Large intestine (tissue), 3 donors: ENCODE results near the gene MAP3K9. TPM values are rescaled to one million over a fixed set of nuclear protein-coding genes. Genes with fewer than 3 reads are reported as not detected.
"Not testable (repeated sequence)": the region's sequence is repeated elsewhere in the genome, so short reads cannot be mapped to it uniquely, and the experiment has no call there.

ENCODE experiments used
- DNase-seq, 2 donors: peaks; one replicate each; pipeline versions ENCODE4 v3.0.0 to v3.0.0-alpha.2; 2013
- H3K27ac ChIP-seq: one replicate; pipeline ENCODE4 v1.5.1; 2013; ENCODE audit warnings: low read length
- H3K27me3 ChIP-seq: 2 replicates; pipeline ENCODE4 v1.6.1; 2013; ENCODE audit warnings: low read length; ENCODE audit not compliant: control insufficient read depth, insufficient read depth
- H3K36me3 ChIP-seq: 2 replicates; pipeline ENCODE4 v1.6.1; 2013; ENCODE audit warnings: low read length; ENCODE audit not compliant: control insufficient read depth, insufficient read depth
- H3K4me1 ChIP-seq: one replicate; pipeline ENCODE4 v1.6.1; 2013; ENCODE audit warnings: low read length; ENCODE audit not compliant: control insufficient read depth, insufficient read depth
- H3K4me3 ChIP-seq: one replicate; pipeline ENCODE4 v1.5.1; 2013; ENCODE audit warnings: low read length
- H3K9me3 ChIP-seq: one replicate; pipeline ENCODE4 v1.6.1; 2013; ENCODE audit warnings: mild to moderate bottlenecking, low read depth, low read length, moderate library complexity; ENCODE audit not compliant: control insufficient read depth
- WGBS: methylation state at CpG from one replicate; pipeline ENCODE4 v1.1.5; 2013; ENCODE audit warnings: low lambda C conversion rate; ENCODE audit not compliant: insufficient coverage; 5-methylcytosine and 5-hydroxymethylcytosine counted together
- polyA plus RNA-seq: library from polyadenylated mRNA; unstranded; fragments of 120-200 nt; gene quantifications from one replicate; pipeline ENCODE4 v1.2.1, GENCODE V29; 2013

The MAP3K9 gene
- polyA plus RNA-seq, 1 donor: 3.7 TPM

- H3K9me3 ChIP-seq: no peaks in the 10 kb centered on the region
- no peaks in the 10 kb centered on the region for H3K36me3 ChIP-seq
- H3K27ac ChIP-seq: no peak overlapping the region
- DNase-seq: peak in 1 of 2 donors; percentile 33
- no peak overlapping the region for H3K4me3 ChIP-seq
- WGBS: no CpG with 5 or more reads among the region's 8 CpGs
- H3K4me1 ChIP-seq: peaks cover 18% of the 10 kb centered on the region
- no peaks in the 10 kb centered on the region for H3K27me3 ChIP-seq
Observed at GRCh38 chr14:70714055-70714550, 95.2 kb downstream of the MAP3K9 start.

- no peak for DNase-seq
- H3K27me3 ChIP-seq: no peaks in the 10 kb centered on the region
- H3K4me3 ChIP-seq: no peak overlapping the region
- H3K4me1 ChIP-seq: peaks cover 12% of the 10 kb centered on the region
- H3K36me3 ChIP-seq: no peaks in the 10 kb centered on the region
- WGBS: no CpG with 5 or more reads among the region's 3 CpGs
- no peaks in the 10 kb centered on the region for H3K9me3 ChIP-seq
- no peak overlapping the region for H3K27ac ChIP-seq
Observed at GRCh38 chr14:70713511-70713916, 95.8 kb downstream of the MAP3K9 start.

- no peaks in the 10 kb centered on the region for H3K36me3 ChIP-seq
- no peak overlapping the region for H3K4me3 ChIP-seq
- no peak overlapping the region for H3K27ac ChIP-seq
- H3K27me3 ChIP-seq: no peaks in the 10 kb centered on the region
- DNase-seq: no peak
- H3K9me3 ChIP-seq: no peaks in the 10 kb centered on the region
- WGBS: no CpG with 5 or more reads among the region's 4 CpGs
- H3K4me1 ChIP-seq: peaks cover 10% of the 10 kb centered on the region
Observed at GRCh38 chr14:70713096-70713495, 96.2 kb downstream of the MAP3K9 start.

GRCh38 chr14:70711451-70711850 is 97.9 kb downstream of the MAP3K9 start:
- no peak for DNase-seq
- Histone ChIP-seq H3K4me3 (no peak overlapping the region), H3K27ac (no peak overlapping the region), H3K27me3 (no peaks in the 10 kb centered on the region), H3K36me3 (no peaks in the 10 kb centered on the region), H3K9me3 (no peaks in the 10 kb centered on the region), H3K4me1 (no peaks in the 10 kb centered on the region)
- 100% methylated on average over 1 of the region's 1 CpG for WGBS

- H3K4me1 ChIP-seq: no peaks in the 10 kb centered on the region
- no peaks in the 10 kb centered on the region for H3K9me3 ChIP-seq
- H3K27ac ChIP-seq: no peak overlapping the region
- DNase-seq: no peak
- no peaks in the 10 kb centered on the region for H3K36me3 ChIP-seq
- no CpG with 5 or more reads among the region's 8 CpGs for WGBS
- H3K27me3 ChIP-seq: peaks cover 1% of the 10 kb centered on the region
- no peak overlapping the region for H3K4me3 ChIP-seq
Observed at GRCh38 chr14:70709726-70710382, 99.5 kb downstream of the MAP3K9 start.

- H3K9me3 ChIP-seq: no peaks in the 10 kb centered on the region
- peaks cover 3% of the 10 kb centered on the region for H3K27me3 ChIP-seq
- 86% methylated on average over 10 of the region's 15 CpGs for WGBS
- DNase-seq: no peak
- H3K4me1 ChIP-seq: no peaks in the 10 kb centered on the region
- H3K27ac ChIP-seq: no peak overlapping the region
- no peaks in the 10 kb centered on the region for H3K36me3 ChIP-seq
- no peak overlapping the region for H3K4me3 ChIP-seq
Observed at GRCh38 chr14:70708717-70709570, 100.4 kb downstream of the MAP3K9 start.

- H3K27ac ChIP-seq: no peak overlapping the region
- no peaks in the 10 kb centered on the region for H3K9me3 ChIP-seq
- DNase-seq: no peak
- WGBS: no CpG with 5 or more reads among the region's 6 CpGs
- H3K36me3 ChIP-seq: no peaks in the 10 kb centered on the region
- H3K4me1 ChIP-seq: no peaks in the 10 kb centered on the region
- no peak overlapping the region for H3K4me3 ChIP-seq
- H3K27me3 ChIP-seq: peaks cover 3% of the 10 kb centered on the region
Observed at GRCh38 chr14:70707138-70708038, 101.9 kb downstream of the MAP3K9 start.

GRCh38 chr14:70706177-70706576 is 103.1 kb downstream of the MAP3K9 start:
- Histone ChIP-seq H3K36me3 (no peaks in the 10 kb centered on the region), H3K9me3 (no peaks in the 10 kb centered on the region), H3K27ac (no peak overlapping the region), H3K4me1 (no peaks in the 10 kb centered on the region), H3K4me3 (no peak overlapping the region), H3K27me3 (peaks cover 3% of the 10 kb centered on the region)
- no peak for DNase-seq

- H3K27me3 ChIP-seq: peaks cover 3% of the 10 kb centered on the region
- WGBS: no CpG with 5 or more reads among the region's 1 CpG
- H3K9me3 ChIP-seq: no peaks in the 10 kb centered on the region
- no peaks in the 10 kb centered on the region for H3K4me1 ChIP-seq
- DNase-seq: no peak
- no peaks in the 10 kb centered on the region for H3K36me3 ChIP-seq
- H3K4me3 ChIP-seq: no peak overlapping the region
- H3K27ac ChIP-seq: no peak overlapping the region
Observed at GRCh38 chr14:70704960-70705359, 104.4 kb downstream of the MAP3K9 start.

- H3K27ac ChIP-seq, H3K36me3 ChIP-seq, H3K4me1 ChIP-seq, H3K9me3 ChIP-seq, H3K27me3 ChIP-seq, H3K4me3 ChIP-seq, DNase-seq: not testable (repeated sequence)
- WGBS: no CpG with 5 or more reads among the region's 1 CpG
Observed at GRCh38 chr14:70703621-70704168, 105.6 kb downstream of the MAP3K9 start.
